Heart right ventricle (tissue), 16 donors: Measurements from ENCODE around the gene SEC14L1. TPM values are rescaled to one million over a fixed set of nuclear protein-coding genes. Genes with fewer than 3 reads are reported as not detected.
"Not testable (repeated sequence)": the region's sequence is repeated elsewhere in the genome, so short reads cannot be mapped to it uniquely, and the experiment has no call there.

ENCODE experiments used
- ATAC-seq, 8 donors: fragments of 200-7000 bp; cut with Tn5 transposase; one replicate each; pipeline ENCODE4 v1.9.1; 2020; ENCODE audit warnings: mild to moderate bottlenecking in 8 of 8, moderate library complexity in 8 of 8, moderate number of reproducible peaks in 1 of 8
- DNase-seq, 2 donors: peaks; one replicate each; pipeline ENCODE4 v3.0.0-alpha.2; 2020
- H3K27ac ChIP-seq, 10 donors: fragments of 200-600 bp; sonication (generic) in 2 of 10; one replicate each; pipeline versions ENCODE4 v1.5.0 to v1.8.0; 2020 to 2022; ENCODE audit warnings: mild to moderate bottlenecking in 3 of 10
- H3K27me3 ChIP-seq, 7 donors: fragments of 200-600 bp; one replicate each; pipeline ENCODE4 v1.8.0; 2021 to 2022; ENCODE audit warnings: mild to moderate bottlenecking in 2 of 7
- H3K36me3 ChIP-seq, 9 donors: fragments of 200-600 bp; sonication (generic) in 1 of 9; one replicate each; pipeline versions ENCODE4 v1.5.0 to v1.8.0; 2020 to 2022; ENCODE audit warnings: mild to moderate bottlenecking in 2 of 9
- H3K4me1 ChIP-seq, 9 donors: fragments of 200-600 bp; sonication (generic) in 1 of 9; one replicate each; pipeline versions ENCODE4 v1.5.0 to v1.8.0; 2020 to 2022; ENCODE audit warnings: mild to moderate bottlenecking in 4 of 9
- H3K4me3 ChIP-seq, 10 donors: fragments of 200-600 bp; sonication (generic) in 2 of 10; one replicate each; pipeline versions ENCODE4 v1.5.0 to v1.8.0; 2020 to 2022; ENCODE audit warnings: mild to moderate bottlenecking in 7 of 10, moderate library complexity in 2 of 10
- H3K9me3 ChIP-seq, 11 donors: fragments of 200-600 bp in 10 of 11; sonication (generic) in 2 of 11; one replicate each; pipeline versions ENCODE4 v1.5.0 to v1.8.0; 2013 to 2022; ENCODE audit warnings: mild to moderate bottlenecking in 2 of 11, control low read depth in 1 of 11, moderate library complexity in 1 of 11
- CTCF ChIP-seq, 9 donors: fragments of 200-600 bp; sonication (generic) in 2 of 9; IDR thresholded peaks; one replicate each; pipeline versions ENCODE4 v1.5.0 to v1.8.0; 2021 to 2022; ENCODE audit warnings: antibody characterized with exemption in 9 of 9, mild to moderate bottlenecking in 5 of 9, moderate library complexity in 1 of 9
- WGBS, 2 donors: extraction: QIAGEN DNeasy Blood & Tissue Kit; methylation state at CpG; one replicate each; pipeline ENCODE4 v1.1.7; 2013; ENCODE audit warnings: inconsistent platforms in 1 of 2; 5-methylcytosine and 5-hydroxymethylcytosine counted together
- intact Hi-C, 10 donors: fragments of 100-400 bp; cut with DNase I; formaldehyde crosslinking; loops; one replicate each; pipeline versions ENCODE4 v1.11.1 to v1.14.2; 2022
- polyA plus RNA-seq, 2 donors: library from polyadenylated mRNA; stranded (reverse); fragments of 200-250 nt; gene quantifications; one replicate each; pipeline ENCODE4 v1.2.3, GENCODE V29; 2013
- total RNA-seq, 10 donors: library from RNA; stranded (reverse); fragmentation: NEBNext Ultra II Directional in 3 of 10; extraction: Animal tissue kit (Norgen Biotek cat#: 25700) in 3 of 10; gene quantifications; one replicate each; pipeline versions ENCODE4 v1.2.1 to v1.2.4, GENCODE V29; 2021 to 2023
- donor health status: Arrhythmogenic right ventricular cardiomyopathy.
- donor health status: ischemic (EF 13 %, LVEDD 7.1; RV severe dilation, severe dysfunction).
- donor health status: healthy with polysubstance abuse.
- donor health status: DM: no; HTN: yes; CAD: no.
- donor health status: DM: no; HTN: no; CAD: no.
- donor health status: ischemic (EF 25% LVEDD 6.9; RV normal size, moderate dysfunction).
- donor health status: ischemic (EF 25% LVEDD 5.7; RV mildly dilated, moderate dysfunction).
- donor health status: healthy.
- donor health status: DM: yes; HTN: yes; CAD: no.
- donor health status: Ischemic cardiomyopathy.
- donor health status: ischemic (EF 35%, LVEDD 5.7; RV mildly dilated, moderate dysfunction).
- donor health status: nonischemic (EF 11% LVEDD 7.7; RV severe dilation, severe dysfunction).
- donor health status: DM: yes; HTN: yes; CAD: no.
- donor health status: PGD.
- donor health status: ischemic (EF 29% LVEDD 5.4; RV normal size, mild dysfunction).
- donor health status: nonischemic (EF 23%, LVEDD 6.1; RV moderate dilation, normal function).

The SEC14L1 gene
- total and polyA plus RNA-seq, 12 donors: 36.1 to 88.8 (median 50.0) TPM

- intact Hi-C loops: loop anchor here in 1 of 10 donors (5.0 kb wide), 1 partner anchor 37 kb away; no protein-coding TSS in a partner anchor
- DNase-seq (no peak), ATAC-seq (no peak)
- peaks cover 0 to 78% (median 10%) of the 10 kb centered on the region in 9 donors for H3K36me3 ChIP-seq
- H3K4me1 ChIP-seq: peaks cover 25 to 100% (median 93%) of the 10 kb centered on the region in 9 donors
- H3K27me3 ChIP-seq: no peaks in the 10 kb centered on the region
- no peak for TF ChIP-seq CTCF (IDR thresholded peaks at IDR 0.05)
- WGBS, 2 donors: 77 to 78% methylated on average over 5 of the region's 5 CpGs
- H3K4me3 ChIP-seq: no peak overlapping the region
- H3K9me3 ChIP-seq: no peaks in the 10 kb centered on the region
- peak overlapping the region in 8 of 10 donors; percentile 4 to 96 (median 72) for H3K27ac ChIP-seq
These were observed 9.4 kb downstream of the SEC14L1 start for GRCh38 chr17:77150196-77150595.

- H3K4me3 ChIP-seq: no peak overlapping the region
- intact Hi-C loops: loop anchor here in 1 of 10 donors (5.0 kb wide), 1 partner anchor 36 kb away; no protein-coding TSS in a partner anchor
- WGBS, 2 donors: 67 to 69% methylated on average over 7 of the region's 7 CpGs
These were observed 10.4 kb downstream of the SEC14L1 start for GRCh38 chr17:77151186-77151585.

GRCh38 chr17:77152056-77152455 is 11.3 kb downstream of the SEC14L1 start:
- WGBS, 2 donors: 69 to 81% methylated on average over 6 of the region's 6 CpGs
- H3K36me3 ChIP-seq: peaks cover 0 to 73% (median 8%) of the 10 kb centered on the region in 9 donors
- H3K9me3 ChIP-seq, DNase-seq, ATAC-seq, H3K4me3 ChIP-seq, H3K27me3 ChIP-seq: not testable (repeated sequence)
- H3K27ac ChIP-seq: peak overlapping the region in 8 of 10 donors; percentile 3 to 96 (median 30)
- peaks cover 21 to 98% (median 85%) of the 10 kb centered on the region in 9 donors for H3K4me1 ChIP-seq
- intact Hi-C loops: loop anchor here in 1 of 10 donors (5.0 kb wide), 1 partner anchor 35 kb away; no protein-coding TSS in a partner anchor

More at GRCh38 chr17:77151186-77151585, 10.4 kb downstream of the SEC14L1 start:
- Histone ChIP-seq H3K36me3 (peaks cover 0 to 76% (median 8%) of the 10 kb centered on the region in 9 donors), H3K4me1 (peaks cover 21 to 100% (median 91%) of the 10 kb centered on the region in 9 donors), H3K27me3 (no peaks in the 10 kb centered on the region), H3K27ac (peak overlapping the region in 8 of 10 donors; percentile 13 to 96 (median 72)), H3K9me3 (no peaks in the 10 kb centered on the region)
- DNase-seq (no peak), ATAC-seq (no peak)
- TF ChIP-seq CTCF (IDR thresholded peaks at IDR 0.05): no peak

- Histone ChIP-seq H3K4me1 (peaks cover 18 to 90% (median 72%) of the 10 kb centered on the region in 9 donors), H3K36me3 (peaks cover 0 to 70% (median 6%) of the 10 kb centered on the region in 9 donors), H3K9me3 (no peaks in the 10 kb centered on the region), H3K27ac (peak overlapping the region in 6 of 10 donors; percentile 4 to 96 (median 26)), H3K4me3 (peak overlapping the region in 1 of 10 donors; percentile 5), H3K27me3 (no peaks in the 10 kb centered on the region)
- intact Hi-C loops: loop anchor here in 1 of 10 donors (5.0 kb wide), 1 partner anchor 34 kb away; no protein-coding TSS in a partner anchor
- ATAC-seq (no peak), DNase-seq (no peak)
- WGBS, 2 donors: 36 to 47% methylated on average over 1 of the region's 1 CpG
- no peak for TF ChIP-seq CTCF (IDR thresholded peaks at IDR 0.05)
These were observed 12.7 kb downstream of the SEC14L1 start for GRCh38 chr17:77153472-77153871.
